GM18858 (cell line): ENCODE data around the gene EHBP1.
"Not testable (repeated sequence)": the region's sequence is repeated elsewhere in the genome, so short reads cannot be mapped to it uniquely, and the experiment has no call there.

Experiments
- ATAC-seq: cut with Tn5 transposase; IDR thresholded peaks from one replicate; pipeline ENCODE4 v1.9.1; 2021; ENCODE audit not compliant: unreplicated experiment

EHBP1 gene

DNA sequence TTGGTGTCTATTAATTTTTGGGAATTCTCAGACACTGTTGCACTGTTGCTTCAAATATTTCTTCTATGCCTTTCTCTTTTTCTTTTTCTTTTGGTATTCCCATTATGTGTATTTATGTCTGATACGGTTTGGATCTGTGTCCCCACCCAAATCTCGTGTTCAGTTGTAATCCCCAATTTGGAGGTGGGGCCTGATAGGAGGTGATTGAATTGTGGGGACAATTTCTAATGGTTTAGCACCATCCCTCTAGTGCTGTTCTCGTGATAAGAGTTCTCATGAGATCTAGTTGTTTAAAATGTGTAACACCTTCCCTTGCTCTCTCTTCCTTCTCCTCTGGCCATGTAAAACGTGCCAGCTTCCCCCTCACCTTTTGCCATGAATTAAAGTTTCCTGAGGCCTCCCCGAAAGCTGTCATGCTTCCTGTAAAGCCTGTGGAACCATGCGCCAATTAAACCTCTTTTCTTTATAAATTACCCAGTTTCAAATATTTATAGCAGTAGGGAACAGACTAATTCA, 26.8 kb downstream of the EHBP1 start:
- ATAC-seq, result no peak

DNA sequence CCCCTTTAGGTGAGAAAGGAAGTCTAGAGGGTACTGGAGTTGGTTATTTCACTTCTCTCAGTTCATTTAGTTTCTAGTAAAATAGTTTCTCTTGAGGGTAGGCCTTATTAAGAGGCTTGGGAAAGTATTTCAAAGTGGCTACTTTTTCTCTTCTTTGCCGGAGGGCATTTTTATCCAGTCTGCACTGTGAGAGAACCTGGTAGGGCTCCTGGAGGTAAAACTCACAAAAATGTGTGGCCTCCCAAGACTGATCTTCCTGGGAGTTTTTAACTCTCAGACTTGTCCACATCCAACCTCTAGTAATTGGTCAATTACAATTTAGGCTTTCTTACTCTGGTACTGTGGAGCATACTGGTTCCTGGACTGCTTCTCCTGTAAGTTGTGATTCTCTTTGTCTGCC, 28.0 kb downstream of the EHBP1 start:
- ATAC-seq, result no peak

DNA sequence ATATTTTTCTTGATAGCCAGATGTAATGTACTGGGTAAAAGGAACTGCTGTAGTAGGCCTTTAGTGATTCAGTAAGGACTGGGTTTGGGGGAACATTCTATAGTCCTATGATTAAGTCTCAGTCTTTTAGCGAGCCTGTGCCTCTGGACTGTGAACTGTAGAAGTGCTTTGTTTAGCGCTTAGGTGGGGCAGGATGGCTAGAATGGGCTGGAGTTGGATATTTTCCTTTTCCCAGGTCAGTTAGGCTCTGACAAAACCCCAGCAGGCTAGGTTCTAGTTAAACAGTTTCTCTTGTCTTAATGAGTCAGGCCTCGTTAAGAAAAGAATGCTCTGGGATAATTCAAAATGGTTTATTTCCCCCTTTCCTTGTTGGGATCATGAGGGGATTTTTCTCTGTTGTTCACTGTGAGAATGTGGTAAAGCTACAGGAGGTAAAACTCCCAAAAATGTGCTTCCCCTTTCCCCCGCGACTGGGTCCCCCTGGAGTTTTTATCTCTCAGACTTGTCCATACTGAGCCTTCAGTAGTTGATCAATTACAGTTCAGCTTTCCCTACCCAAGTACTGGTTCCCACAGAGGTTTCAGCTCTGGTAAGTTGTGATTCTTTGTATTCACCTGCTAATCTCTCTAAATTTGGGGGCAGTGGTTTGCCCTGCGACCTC, 31.5 kb downstream of the EHBP1 start:
- no peak for ATAC-seq

DNA sequence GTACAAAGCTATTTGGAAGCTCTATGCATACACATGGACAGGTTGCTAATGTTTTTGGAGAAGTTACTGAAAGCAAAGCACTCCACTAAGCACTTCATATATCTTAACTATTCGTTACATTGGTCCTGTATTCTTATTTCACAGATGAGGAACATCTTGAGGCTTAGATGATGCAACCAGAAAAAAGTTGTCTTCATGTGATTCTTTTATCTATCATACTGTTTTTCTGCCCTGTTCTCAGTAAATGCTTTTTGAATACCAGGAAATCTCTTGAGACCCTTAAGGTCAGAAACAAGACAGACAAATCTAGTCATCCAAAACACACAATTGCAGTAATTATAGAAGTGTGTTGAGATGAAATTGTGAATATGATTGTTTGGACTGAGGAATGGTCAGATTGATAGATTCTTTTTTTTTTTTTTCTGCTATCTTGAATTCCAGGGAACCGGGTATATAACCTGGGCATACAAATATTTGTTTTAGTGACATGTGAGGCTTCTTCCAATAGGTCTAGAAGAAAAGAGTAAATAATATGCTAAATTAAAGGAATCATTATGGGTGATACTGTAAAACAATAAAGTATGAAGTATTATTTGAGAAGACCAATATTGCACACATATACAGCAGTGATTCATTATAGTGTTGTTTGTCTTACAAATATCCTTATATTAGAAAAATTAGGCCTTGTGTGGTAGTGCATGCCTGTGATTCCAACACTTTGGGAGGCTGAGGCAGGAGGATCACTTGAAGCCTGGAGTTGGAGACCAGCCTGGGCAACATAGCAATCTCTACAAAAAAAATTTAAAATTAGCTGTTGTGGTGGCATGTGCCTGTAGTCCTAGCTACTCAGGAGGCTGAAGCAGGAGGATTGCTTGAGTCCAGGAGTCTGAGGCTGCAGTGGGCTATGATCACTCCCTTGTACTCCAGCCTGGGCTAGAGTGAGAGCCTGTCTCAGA, 33.7 kb downstream of the EHBP1 start:
- no peak for ATAC-seq

DNA sequence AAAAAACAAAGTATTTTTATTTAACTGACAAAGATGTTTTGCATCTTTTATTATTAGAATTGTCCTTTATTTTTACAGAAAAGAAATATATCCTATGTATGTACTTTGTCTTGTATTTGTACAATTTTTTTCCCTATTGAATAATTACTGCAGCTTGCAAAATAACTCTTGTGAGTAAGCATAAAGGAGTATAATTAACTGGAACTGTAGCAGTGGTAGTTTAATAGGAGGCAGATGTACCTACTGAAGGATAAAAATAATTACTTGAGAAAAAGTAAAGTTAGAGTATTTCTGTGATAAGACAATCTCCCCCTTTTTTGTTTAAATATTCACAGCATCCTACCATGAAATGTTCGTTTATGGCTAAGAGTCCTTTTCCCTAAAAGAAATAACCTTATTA, 34.7 kb downstream of the EHBP1 start:
- no peak for ATAC-seq

DNA sequence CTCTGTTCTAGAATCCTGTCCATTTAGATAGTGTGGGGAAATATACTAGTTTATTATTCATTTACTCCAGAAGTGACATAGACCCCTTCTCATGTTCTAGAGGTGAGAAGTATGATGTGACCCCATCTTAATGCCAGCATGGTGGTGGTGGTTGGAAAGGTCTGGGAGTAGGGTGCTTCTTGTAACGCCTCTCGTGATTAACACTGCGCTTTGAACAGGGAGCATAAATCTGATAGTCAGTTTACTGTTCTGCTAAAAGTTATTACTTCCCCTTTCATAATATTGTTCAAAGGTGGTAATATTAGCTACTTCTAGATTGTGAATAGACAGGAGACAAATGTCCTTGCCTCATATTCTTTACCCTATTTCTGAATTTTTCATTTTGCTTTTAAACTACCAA, 35.6 kb downstream of the EHBP1 start:
- ATAC-seq, result no peak

DNA sequence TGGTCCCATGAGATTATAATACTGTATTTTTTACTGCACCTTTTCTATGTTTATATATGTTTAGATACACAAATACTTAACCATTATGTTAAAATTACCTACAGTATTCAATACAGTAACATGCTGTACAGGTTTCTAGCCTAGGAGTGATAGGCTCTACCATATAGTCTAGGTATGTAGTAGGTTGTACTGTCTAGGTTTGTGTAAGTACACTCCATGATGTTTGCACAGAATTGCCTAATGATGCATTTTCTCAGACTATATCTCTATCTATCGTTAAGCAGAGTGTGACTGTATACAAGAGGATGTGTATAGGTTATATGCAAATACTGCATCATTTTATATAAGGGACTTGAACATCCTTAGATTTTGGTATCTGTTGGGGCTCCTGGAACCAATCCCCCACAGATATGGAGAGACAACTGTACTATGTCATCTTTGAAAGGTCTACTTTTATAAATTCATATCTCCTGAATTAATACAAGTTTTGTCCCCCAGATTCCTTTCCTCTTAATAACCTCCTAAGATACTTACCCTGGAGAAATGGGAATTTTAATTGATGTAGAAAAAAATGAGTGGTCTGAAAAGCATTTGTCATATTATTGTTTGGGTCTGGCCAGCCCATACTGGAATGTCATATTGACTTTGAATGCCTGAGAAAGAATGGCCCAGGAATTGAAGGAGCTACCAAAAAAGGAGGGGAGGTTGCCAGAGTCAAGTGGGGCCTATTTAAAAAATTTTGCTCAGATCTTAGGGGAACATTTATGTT, 36.6 kb downstream of the EHBP1 start:
- no peak for ATAC-seq

DNA sequence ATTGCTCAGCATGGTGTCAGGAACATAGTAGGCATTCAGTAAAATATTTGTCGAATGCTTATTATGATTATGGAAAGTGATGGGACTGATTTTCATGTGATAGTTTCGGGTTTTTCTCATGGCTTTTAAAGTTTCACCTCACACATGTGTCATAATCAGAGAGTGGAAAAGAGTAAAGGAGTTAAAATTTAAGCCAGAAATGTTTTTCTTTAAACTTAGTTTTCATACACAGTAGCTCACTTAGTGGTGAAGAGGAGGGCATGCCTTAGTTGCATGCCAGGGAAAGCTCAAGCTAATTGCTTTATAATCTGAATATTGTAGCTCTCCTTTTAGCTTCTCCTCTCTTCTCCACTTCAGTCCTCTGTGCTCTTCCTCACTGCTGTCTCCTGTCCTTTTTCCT, 38.0 kb downstream of the EHBP1 start:
- ATAC-seq, result no peak

DNA sequence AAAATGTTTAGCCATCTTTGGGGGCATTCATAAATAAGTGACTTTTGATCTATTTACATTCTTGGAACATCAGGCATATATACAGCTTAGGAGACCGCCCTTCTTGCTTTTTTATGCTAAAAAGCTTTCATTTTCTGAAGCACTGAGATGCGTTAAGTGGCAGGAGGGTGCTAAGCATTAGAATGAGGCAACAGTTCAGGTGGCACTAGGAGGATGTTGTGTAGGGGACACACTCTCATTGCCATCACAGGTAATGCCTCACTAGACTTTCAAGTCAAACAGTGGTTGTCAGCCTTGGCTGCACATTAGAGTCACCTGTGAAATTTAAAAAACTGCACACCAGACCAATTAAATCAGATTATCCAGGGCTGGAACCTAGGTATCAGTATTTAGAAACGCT, 39.1 kb downstream of the EHBP1 start:
- ATAC-seq, result no peak

DNA sequence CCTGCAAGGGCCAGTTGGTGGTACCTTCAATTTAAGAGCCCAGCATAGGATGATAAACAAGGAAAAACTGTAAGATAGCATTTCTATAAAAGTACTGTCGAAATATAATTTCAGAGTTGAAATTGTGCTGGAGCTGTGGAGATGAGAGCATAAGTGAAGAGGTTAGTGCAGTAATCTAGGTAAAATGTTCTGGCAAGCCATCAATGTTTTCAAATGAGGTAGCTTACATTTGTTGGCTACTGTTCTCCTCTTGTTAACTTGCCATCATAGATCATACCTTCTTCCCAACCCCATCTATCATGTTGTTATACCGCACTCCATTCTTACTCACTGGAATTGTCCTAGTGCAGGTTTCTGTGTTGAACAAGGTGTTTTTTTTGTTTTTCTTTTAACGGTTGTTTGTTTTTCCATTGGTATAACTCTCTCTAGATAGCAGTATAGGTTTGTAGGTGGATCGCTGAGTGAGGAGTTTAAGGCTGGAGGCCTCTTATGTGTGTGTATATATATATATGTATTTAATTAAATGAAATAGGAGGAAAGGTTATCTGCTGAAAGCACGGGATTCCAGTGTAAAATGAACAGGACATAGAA, 40.5 kb downstream of the EHBP1 start:
- no peak for ATAC-seq

DNA sequence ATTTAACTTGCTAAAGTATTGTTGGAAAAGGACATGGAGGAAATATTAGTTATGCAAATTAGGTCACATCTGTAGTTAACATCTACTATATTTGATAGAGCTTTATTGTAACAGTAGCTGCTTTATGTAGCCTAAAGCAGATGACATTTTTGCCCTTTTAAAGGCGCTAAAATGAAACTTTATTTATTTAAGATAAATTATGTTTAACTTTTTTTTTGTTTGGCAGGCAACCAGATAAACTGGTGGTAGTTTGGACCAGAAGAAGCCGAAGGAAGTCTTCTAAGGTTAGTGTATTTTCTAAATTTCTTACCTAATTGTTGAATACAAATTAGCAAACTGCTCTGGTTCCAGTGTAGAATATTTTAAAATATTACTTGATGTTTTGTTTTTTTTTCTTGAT, 41.7 kb downstream of the EHBP1 start:
- ATAC-seq, result no peak

DNA sequence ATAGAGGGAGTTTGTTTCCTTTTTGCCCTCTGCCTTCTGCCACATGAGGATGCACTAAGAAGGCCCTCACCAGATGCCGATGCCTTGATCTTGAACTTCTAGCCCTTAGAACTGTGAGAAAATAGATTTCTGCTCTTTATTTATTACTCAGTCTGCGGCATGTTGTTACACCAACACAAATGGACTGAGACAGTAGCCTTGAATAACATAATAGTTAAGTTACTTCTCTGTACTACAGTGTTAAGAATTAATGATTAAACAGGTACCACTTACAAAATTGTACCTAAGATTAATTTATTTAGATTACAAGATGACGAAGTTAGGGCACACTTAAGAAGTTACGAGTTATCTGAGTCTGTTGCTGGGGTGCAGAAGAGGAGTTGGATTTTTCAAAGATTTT, 42.4 kb downstream of the EHBP1 start:
- ATAC-seq, result no peak

DNA sequence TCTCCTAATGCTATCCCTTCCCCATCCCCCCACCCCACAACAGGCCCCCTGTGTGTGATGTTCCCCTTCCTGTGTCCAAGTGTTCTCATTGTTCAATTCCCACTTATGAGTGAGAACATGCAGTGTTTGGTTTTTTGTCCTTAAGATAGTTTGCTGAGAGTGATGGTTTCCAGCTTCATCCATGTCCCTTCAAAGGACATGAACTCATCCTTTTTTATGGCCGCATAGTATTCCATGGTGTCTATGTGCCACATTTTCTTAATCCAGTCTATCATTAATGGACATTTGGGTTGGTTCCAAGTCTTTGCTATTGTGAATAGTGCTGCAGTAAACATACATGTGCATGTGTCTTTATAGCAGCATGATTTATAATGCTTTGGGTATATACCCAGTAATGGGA, 43.6 kb downstream of the EHBP1 start:
- not testable (repeated sequence) for ATAC-seq

DNA sequence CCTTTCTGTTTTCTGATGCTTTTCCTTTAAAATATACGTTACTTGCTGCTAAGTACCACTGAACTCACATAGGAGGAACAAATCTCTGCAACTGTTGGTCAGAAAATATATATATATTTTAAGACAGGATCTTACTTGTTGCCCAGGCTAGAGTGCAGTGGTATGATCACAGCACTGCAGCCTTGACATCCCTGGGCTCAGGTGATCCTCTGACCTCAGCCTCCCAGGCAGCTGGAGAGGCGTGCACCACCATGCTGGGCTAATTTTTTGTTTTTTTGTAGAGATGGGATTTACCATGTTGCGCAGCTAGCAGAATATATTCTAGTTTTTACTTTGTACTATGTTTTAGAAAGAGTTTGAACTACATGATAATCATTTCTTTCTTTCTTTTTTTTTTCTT, 51.5 kb downstream of the EHBP1 start:
- ATAC-seq, result no peak

DNA sequence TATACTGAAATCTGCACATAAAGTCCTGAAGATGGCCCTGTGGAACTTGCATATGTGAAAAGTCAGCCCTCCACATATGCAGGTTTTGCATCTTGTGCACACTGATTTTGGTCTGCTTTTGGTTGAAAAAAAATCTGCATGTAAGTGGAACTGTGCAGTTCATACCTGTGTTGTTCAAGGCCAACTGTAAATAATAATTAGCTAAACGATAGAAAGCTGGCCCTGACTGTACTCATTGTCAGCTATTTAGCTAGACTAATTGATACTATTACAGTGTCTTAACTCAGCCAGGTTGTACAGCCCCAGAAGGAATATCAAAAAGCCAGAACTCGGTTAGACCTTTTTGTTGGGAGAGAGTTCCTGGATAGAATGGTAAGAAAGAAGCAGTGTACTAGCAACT, 54.5 kb downstream of the EHBP1 start:
- no peak for ATAC-seq

DNA sequence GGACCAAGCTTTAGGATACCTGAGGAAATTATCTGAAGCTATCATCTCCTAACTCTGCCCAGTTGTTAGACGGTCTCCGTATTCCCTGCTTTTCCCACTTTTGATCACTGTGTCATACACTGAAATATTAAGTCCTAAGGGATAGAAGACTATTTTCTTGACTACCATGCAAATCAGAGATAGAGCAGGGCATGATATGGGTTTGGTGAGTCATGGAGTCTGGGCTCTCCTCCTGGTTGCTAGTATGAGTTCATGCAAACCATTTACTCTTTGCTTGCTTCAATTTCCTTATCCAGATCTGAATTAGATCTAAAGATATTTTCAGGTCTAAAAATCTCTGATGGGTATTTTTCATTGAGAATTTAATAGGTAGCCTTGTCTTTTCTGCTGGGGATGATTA, 55.0 kb downstream of the EHBP1 start:
- ATAC-seq, result no peak

DNA sequence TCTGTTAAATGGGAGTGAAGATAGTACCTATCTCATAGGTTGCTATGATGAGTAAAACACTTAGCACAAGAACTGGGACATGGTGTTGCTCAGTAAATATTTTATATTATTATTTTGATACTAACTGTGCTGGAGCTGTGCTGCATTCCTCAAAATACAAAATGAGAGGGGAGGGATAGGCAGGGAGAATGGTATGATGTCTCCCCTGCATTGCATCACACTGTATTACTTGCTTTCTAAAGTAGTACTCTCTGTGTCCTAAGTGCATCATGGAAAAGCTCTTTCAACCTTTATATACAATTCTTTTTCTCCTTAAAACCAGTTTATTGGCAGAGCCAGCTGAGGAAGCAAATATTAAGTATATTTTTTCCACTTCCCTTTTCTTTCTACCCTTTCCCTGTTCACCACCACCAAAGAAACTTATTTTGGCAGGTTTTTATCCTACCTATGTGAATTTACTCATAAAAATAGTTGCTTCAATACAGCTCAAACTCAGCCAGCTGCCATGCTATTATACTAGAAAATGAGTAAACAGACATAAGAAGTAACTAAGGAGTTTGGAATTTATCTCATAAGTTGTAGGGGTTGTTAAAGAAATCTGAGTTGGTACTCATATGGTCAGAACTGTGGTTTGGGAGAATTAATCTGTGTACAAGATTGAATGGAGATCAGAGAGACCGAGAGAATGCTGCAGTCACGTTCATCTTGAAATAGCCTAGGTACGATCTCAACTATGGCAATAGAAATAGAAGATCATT, 60.3 kb downstream of the EHBP1 start:
- no peak for ATAC-seq

DNA sequence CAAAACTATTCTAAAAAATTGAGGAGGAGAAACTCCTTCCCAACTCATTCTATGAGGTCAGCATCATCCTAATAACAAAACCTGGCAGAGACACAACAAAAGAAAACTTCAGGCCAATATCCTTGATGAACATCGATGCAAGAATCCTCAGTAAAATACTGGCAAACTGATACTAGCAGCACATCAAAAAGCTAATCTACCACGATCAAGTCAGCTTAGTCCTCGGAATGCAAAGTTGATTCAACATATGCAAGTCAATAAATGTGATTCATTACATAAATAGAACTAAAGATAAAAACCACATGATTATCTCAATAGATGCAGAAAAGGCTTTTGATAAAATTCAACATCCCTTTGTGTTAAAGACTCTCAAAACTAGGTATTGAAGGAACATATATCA, 63.1 kb downstream of the EHBP1 start:
- no peak for ATAC-seq

DNA sequence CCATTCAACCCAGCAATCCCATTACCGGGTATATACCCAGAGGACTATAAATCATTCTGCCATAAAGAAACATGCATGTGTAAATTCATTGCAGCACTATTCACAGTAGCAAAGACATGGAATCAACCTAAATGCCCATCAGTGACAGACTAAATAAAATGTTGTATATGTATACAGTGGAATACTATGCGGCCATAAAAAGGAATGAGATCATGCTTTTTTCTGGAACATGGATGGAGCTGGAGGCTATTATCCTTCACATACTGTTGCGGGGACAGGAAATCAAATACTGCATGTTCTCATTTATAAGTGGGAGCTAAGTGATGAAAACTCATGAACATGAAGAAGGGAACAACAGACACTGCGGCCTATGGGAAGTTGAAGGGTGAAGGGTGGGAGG, 65.1 kb downstream of the EHBP1 start:
- ATAC-seq, result no peak

DNA sequence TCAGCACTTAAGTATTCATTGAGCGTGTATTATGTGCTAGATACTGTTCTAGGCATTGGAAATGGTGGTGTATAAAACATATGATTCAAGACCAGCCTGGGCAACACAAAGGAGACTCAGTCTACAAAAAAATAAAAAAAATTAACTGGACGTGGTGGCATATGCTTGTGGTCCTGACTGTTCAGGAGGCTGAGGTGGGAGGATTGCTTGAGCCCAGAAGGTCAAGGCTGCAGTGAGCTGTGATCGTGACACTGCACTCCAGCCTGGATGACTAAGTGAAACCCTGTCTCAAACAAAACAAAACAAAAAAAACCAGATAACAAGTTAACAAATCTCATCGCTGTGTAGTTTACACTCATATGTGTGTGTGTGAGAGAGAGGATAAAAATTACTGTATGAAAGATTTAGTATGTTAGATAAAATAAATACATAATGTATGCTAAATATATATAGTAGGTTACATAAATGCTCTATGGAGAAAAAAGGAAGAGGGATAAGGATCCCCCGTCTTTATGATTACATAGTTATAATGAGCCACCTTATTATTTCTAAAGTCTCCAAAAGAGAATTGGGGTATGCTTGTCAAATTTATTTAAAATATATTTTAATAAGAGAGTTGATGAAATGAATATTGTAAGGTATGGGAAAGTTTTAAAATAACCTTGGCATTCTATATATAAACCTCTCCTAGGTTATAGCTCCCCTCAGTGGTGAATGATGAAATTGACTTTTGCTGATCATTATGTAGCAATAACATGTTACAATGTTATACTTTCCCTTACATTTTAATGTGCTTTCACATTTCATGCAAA, 69.2 kb downstream of the EHBP1 start:
- peak; percentile 73 for ATAC-seq
